Measurements from ENCODE around the gene CEBPB. TPM values are rescaled to one million over a fixed set of nuclear protein-coding genes. Genes with fewer than 3 reads are reported as not detected.

Gene CEBPB
- total RNA-seq, 2 donors from 2014 or later: 30.2 to 42.7 TPM

GRCh38 chr20:50233325-50234212, 42.9 kb downstream of the CEBPB start:
- DNase-seq: no peak
- ATAC-seq: no peak
- intact Hi-C loops (cut with DNase I, micrococcal nuclease): no loop called here

GRCh38 chr20:50234288-50234687, 43.7 kb downstream of the CEBPB start:
- ATAC-seq (no peak), DNase-seq (no peak)
- intact Hi-C loops (cut with DNase I, micrococcal nuclease): no loop called here

GRCh38 chr20:50237349-50237748, 46.7 kb downstream of the CEBPB start:
- DNase-seq (no peak), ATAC-seq (peak; percentile 33)
- intact Hi-C loops (cut with DNase I, micrococcal nuclease): no loop called here

GRCh38 chr20:50238081-50238800, 47.6 kb downstream of the CEBPB start:
- ATAC-seq (no peak), DNase-seq (no peak)
- intact Hi-C loops (cut with DNase I, micrococcal nuclease): no loop called here

- ATAC-seq (no peak), DNase-seq (no peak)
- intact Hi-C loops (cut with DNase I, micrococcal nuclease): no loop called here
Observed at GRCh38 chr20:50240092-50240491, 49.5 kb downstream of the CEBPB start.

GRCh38 chr20:50242178-50242514, 51.5 kb downstream of the CEBPB start:
- intact Hi-C loops (cut with DNase I, micrococcal nuclease): no loop called here
- no peak for DNase-seq
- ATAC-seq: no peak

Other genes with a start within 250 kb of the CEBPB start
- gene SNAI1, start 207.8 kb upstream of the CEBPB start, total RNA-seq: under 1 TPM; 0.25 to 0.46 TPM
- gene UBE2V1, start 77.7 kb upstream of the CEBPB start, total RNA-seq: 100 to 1,000 TPM in 1 of 2 donors, 10 to 100 TPM in 1; 70.8 to 106 TPM
- 10 to 100 TPM; 21.4 to 29.6 TPM for gene PEDS1, start 37.1 kb upstream of the CEBPB start, total RNA-seq

All from left colon (tissue), 2 donors.